BE2C (cell line): ENCODE results near the gene OR56B4.

Source experiments
- DNase-seq: peaks from one replicate; pipeline ENCODE4 v3.0.0-alpha.2; 2020
- H3K27me3 ChIP-seq: fragments of 250-450 bp; sonication (Bioruptor Pico); 2 replicates; pipeline ENCODE4 v1.5.1; 2020; ENCODE audit warnings: mild to moderate bottlenecking
- H3K36me3 ChIP-seq: fragments of 250-450 bp; sonication (Bioruptor Pico); 2 replicates; pipeline ENCODE4 v1.5.1; 2020; ENCODE audit warnings: mild to moderate bottlenecking
- H3K4me1 ChIP-seq: fragments of 250-450 bp; sonication (Bioruptor Pico); 2 replicates; pipeline ENCODE4 v1.5.1; 2020
- H3K4me3 ChIP-seq: 2 replicates; pipeline ENCODE4 v1.5.1; 2011; ENCODE audit warnings: low read depth, low read length
- H3K9me3 ChIP-seq: fragments of 250-450 bp; sonication (Bioruptor Pico); 2 replicates; pipeline ENCODE4 v1.5.1; 2020
- CTCF ChIP-seq: IDR thresholded peaks from 2 replicates; pipeline ENCODE4 v1.5.1; 2012; ENCODE audit warnings: mild to moderate bottlenecking, low read depth, low read length

OR56B4 gene

DNA sequence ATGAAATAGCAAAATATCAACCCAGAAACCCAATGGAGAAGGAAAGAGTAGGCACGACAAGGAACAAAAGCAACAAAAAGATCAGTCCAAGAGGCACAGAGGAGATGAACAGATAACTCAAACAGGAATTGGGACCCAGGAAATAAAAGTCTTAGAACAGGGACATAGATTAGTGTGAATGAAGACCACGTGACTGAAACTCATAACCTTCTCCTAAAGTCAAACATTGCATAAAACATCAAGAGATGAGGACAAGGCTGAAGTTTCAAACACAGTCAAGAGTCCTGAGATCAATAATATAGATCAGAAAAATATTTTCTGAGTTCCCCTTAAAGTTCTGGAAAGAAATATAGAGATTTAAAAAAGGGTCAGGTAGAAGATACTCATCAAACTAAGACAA is 24.4 kb upstream of the OR56B4 start:
- no peak for TF ChIP-seq CTCF
- no peak for DNase-seq
- no peaks in the 10 kb centered on the region for H3K27me3 ChIP-seq
- no peaks in the 10 kb centered on the region for H3K9me3 ChIP-seq
- no peak overlapping the region for H3K4me3 ChIP-seq
- no peaks in the 10 kb centered on the region for H3K36me3 ChIP-seq
- H3K4me1 ChIP-seq: no peaks in the 10 kb centered on the region

DNA sequence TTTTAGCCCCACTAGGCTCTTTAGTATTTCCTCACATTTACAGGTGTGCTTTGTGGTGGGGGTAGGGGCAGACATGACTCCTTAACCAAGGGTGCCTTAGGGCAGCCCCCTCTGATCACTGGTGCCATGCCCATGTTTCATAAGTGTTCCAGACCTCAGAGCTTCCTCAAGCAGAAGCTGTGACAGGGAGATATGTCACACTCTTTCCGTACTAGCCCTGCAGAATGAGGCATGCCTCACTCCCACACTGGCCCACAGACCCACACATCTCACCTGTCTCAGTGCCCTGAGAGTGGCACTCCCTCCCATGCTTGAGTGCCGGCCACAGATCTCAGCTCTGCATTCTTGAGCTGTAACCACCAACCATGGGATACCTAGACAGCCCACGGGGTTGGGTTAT is 22.9 kb upstream of the OR56B4 start:
- Histone ChIP-seq H3K9me3 (no peaks in the 10 kb centered on the region), H3K27me3 (no peaks in the 10 kb centered on the region), H3K4me1 (no peaks in the 10 kb centered on the region), H3K4me3 (no peak overlapping the region), H3K36me3 (no peaks in the 10 kb centered on the region)
- no peak for TF ChIP-seq CTCF
- no peak for DNase-seq

DNA sequence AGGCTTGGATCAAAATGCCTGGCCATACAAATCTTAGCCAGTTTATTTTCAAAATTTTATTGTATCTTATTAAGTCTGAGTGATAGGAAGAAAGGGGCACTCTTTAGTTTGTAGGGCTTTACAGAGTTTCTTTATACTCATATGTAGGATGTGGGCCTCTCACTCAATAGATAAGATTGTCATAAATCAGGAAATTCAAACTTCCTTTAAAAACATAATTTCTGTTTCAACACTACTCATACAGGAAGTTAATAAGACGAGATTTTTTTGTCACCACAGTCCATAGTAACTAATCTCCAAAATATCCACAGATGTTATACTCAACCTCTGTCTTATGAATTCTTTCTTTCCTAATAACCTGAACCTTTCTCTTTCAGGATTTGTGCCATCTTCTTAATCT is 13.3 kb upstream of the OR56B4 start:
- H3K27me3 ChIP-seq: no peaks in the 10 kb centered on the region
- TF ChIP-seq CTCF: no peak
- H3K4me3 ChIP-seq: no peak overlapping the region
- H3K4me1 ChIP-seq: no peaks in the 10 kb centered on the region
- DNase-seq: no peak
- H3K9me3 ChIP-seq: no peaks in the 10 kb centered on the region
- no peaks in the 10 kb centered on the region for H3K36me3 ChIP-seq

GRCh38 chr11:6095798-6096197 is 11.7 kb upstream of the OR56B4 start:
- TF ChIP-seq CTCF: no peak
- H3K36me3 ChIP-seq: no peaks in the 10 kb centered on the region
- H3K4me3 ChIP-seq: no peak overlapping the region
- H3K27me3 ChIP-seq: no peaks in the 10 kb centered on the region
- H3K9me3 ChIP-seq: no peaks in the 10 kb centered on the region
- H3K4me1 ChIP-seq: no peaks in the 10 kb centered on the region
- no peak for DNase-seq

DNA sequence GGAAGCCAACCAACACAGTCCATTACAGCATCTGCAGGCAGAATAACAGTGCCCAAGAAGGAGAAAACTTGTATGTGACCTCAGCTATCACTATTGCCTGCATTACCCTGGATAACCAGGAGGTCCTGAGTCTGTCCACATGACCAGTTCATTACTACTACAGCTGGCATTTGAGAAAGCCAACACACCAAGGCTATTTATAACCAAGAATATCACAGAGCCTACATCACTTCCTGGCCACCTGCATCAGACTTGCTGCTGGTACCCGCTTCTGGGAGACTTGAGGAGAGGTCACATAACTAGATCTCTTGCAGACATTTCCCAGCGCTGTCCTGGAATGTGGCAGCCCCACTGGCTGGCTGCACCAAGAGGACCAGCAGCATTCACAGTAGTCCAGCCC is 11.1 kb upstream of the OR56B4 start:
- Histone ChIP-seq H3K4me3 (no peak overlapping the region), H3K9me3 (no peaks in the 10 kb centered on the region), H3K27me3 (no peaks in the 10 kb centered on the region), H3K36me3 (no peaks in the 10 kb centered on the region), H3K4me1 (no peaks in the 10 kb centered on the region)
- TF ChIP-seq CTCF: no peak
- DNase-seq: no peak

DNA sequence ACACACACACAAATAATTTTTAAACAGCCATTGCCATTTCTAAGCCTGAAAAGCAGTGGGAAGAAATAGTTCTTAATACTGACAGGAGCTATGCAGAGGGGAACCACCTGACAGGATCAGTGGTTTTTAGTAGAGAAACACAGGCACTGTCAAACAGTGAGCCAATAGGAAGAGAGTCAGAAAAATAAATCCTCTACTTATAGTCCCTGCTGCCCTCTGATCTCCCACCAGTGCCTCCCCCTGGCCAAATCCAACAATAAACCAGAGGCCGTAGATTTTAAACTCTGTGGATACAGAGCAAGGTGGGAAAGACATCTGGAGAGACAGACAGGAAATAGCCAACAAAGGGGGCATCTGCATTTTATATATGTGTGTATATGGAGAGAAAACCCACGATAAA is 7.9 kb upstream of the OR56B4 start:
- TF ChIP-seq CTCF: no peak
- no peaks in the 10 kb centered on the region for H3K27me3 ChIP-seq
- H3K36me3 ChIP-seq: no peaks in the 10 kb centered on the region
- H3K9me3 ChIP-seq: no peaks in the 10 kb centered on the region
- no peak overlapping the region for H3K4me3 ChIP-seq
- no peak for DNase-seq
- H3K4me1 ChIP-seq: no peaks in the 10 kb centered on the region
